HCT116 (cell line): ENCODE data around the gene CAPN5. TPM values are rescaled to one million over a fixed set of nuclear protein-coding genes. Genes with fewer than 3 reads are reported as not detected.

Experiments
- ATAC-seq: fragments of 200-7000 bp; cut with Tn5 transposase; 2 replicates; pipeline ENCODE4 v1.9.1; 2020; ENCODE audit warnings: mild to moderate bottlenecking, moderate library complexity
- BruUV-seq: library from RNA; stranded (reverse); fragments of 400-500 nt; replicated peaks from 2 replicates; lab custom pipeline; 2021; lab: Mats Ljungman, UMichigan
- CTCF ChIA-PET: fragments of 300-600 bp; sonication (Branson Sonifier 250); formaldehyde crosslinking; loops from one replicate; lab custom pipeline; 2021; ENCODE audit warnings: antibody characterized with exemption; lab: Charles Lee
- POLR2A ChIA-PET: fragments of 300-600, 350-600 bp; sonication (Branson Sonifier 250); formaldehyde crosslinking; loops from one replicate; lab custom pipeline; 2021; ENCODE audit warnings: antibody characterized with exemption; lab: Charles Lee
- RAD21 ChIA-PET, 2 experiments: fragments of 300-600 bp; sonication (Branson Sonifier 250); formaldehyde crosslinking; loops; one replicate each; lab custom pipeline; 2023; ENCODE audit warnings: low total read pairs in 2 of 2; ENCODE audit not compliant: uncharacterized antibody in 2 of 2, unreplicated experiment in 2 of 2, low non-redundant PET in 1 of 2; lab: Charles Lee
- DNase-seq: peaks from one replicate; pipeline ENCODE4 v3.0.0-alpha.2; 2010; ENCODE audit warnings: low read depth, low spot score
- H2AFZ ChIP-seq: fragments of 200-600 bp; shearing (Covaris generic), sonication (generic); 2 replicates; pipeline ENCODE4 v1.6.1; 2017; ENCODE audit warnings: low read depth, mixed run types, mixed read lengths, antibody characterized with exemption, low read length; ENCODE audit not compliant: poor library complexity, severe bottlenecking
- H3K27ac ChIP-seq: 2 replicates; pipeline ENCODE4 v1.5.1; 2012; ENCODE audit warnings: low read depth, low read length
- H3K27me3 ChIP-seq: fragments of 200-600 bp; sonication (generic); 2 replicates; pipeline ENCODE4 v1.6.1; 2016; ENCODE audit warnings: mixed run types, low read length, mixed read lengths; ENCODE audit not compliant: insufficient read depth
- H3K36me3 ChIP-seq, 2 experiments: fragments of 200-500 bp in 1 of 2; fragments of 200-600 bp in 1 of 2; sonication (Bioruptor generic) in 1 of 2; sonication (generic) in 1 of 2; 2 replicates each; pipeline versions ENCODE4 v1.5.1 to v1.6.1; 2014 to 2016; ENCODE audit warnings: low read length in 2 of 2, inconsistent platforms in 1 of 2, mixed read lengths in 1 of 2, mixed run types in 1 of 2; ENCODE audit not compliant: insufficient read depth in 2 of 2, control insufficient read depth in 1 of 2
- H3K4me1 ChIP-seq, 2 experiments: fragments of 200-600 bp in 1 of 2; sonication (generic) in 1 of 2; 2 replicates each; pipeline versions ENCODE4 v1.5.1 to v1.6.1; 2012 to 2017; ENCODE audit warnings: low read length in 2 of 2, inconsistent platforms in 1 of 2, mild to moderate bottlenecking in 1 of 2, mixed read lengths in 1 of 2, mixed run types in 1 of 2, moderate library complexity in 1 of 2; ENCODE audit not compliant: insufficient read depth in 2 of 2, control insufficient read depth in 1 of 2
- H3K4me2 ChIP-seq: fragments of 200-600 bp; sonication (generic); 2 replicates; pipeline ENCODE4 v1.6.1; 2017; ENCODE audit warnings: mixed run types, low read length, mixed read lengths
- H3K4me3 ChIP-seq, 2 experiments: fragments of 200-600 bp in 1 of 2; sonication (generic) in 1 of 2; replicated peaks in 1 of 2; 2 replicates each; pipeline ENCODE4 v1.5.1; 2011 to 2016; ENCODE audit warnings: low read length in 2 of 2, control low read depth in 1 of 2, low read depth in 1 of 2, mild to moderate bottlenecking in 1 of 2, mixed read lengths in 1 of 2, mixed run types in 1 of 2
- H3K79me2 ChIP-seq: fragments of 200-600 bp; sonication (generic); 2 replicates; pipeline ENCODE4 v1.6.1; 2017; ENCODE audit warnings: mild to moderate bottlenecking, mixed run types, low read length, moderate library complexity, mixed read lengths; ENCODE audit not compliant: insufficient read depth
- H3K9ac ChIP-seq: fragments of 200-600 bp; sonication (generic); 2 replicates; pipeline ENCODE4 v1.6.1; 2016; ENCODE audit warnings: low read length, mixed read lengths
- H3K9me2 ChIP-seq: fragments of 200-600 bp; sonication (generic), shearing (Covaris generic); 2 replicates; pipeline ENCODE4 v1.6.1; 2017; ENCODE audit warnings: mixed run types, mild to moderate bottlenecking, moderate library complexity; ENCODE audit not compliant: insufficient read depth
- H3K9me3 ChIP-seq, 2 experiments: fragments of 200-500 bp in 1 of 2; fragments of 200-600 bp in 1 of 2; sonication (Bioruptor generic) in 1 of 2; sonication (generic) in 1 of 2; 2 replicates each; pipeline ENCODE4 v1.6.1; 2014 to 2017; ENCODE audit warnings: low read length in 2 of 2, mixed read lengths in 2 of 2, inconsistent platforms in 1 of 2, low read depth in 1 of 2, mild to moderate bottlenecking in 1 of 2, mixed run types in 1 of 2, moderate library complexity in 1 of 2; ENCODE audit not compliant: control insufficient read depth in 1 of 2, insufficient read depth in 1 of 2
- H4K20me1 ChIP-seq: fragments of 200-600 bp; sonication (generic), shearing (Covaris generic); 2 replicates; pipeline ENCODE4 v1.6.1; 2017; ENCODE audit warnings: mixed run types, mild to moderate bottlenecking, moderate library complexity; ENCODE audit not compliant: insufficient read depth
- CBX3 ChIP-seq: IDR thresholded peaks from 2 replicates; pipeline ENCODE4 v1.6.1; 2012; ENCODE audit warnings: low read depth
- CEBPB ChIP-seq: IDR thresholded peaks from 2 replicates; pipeline ENCODE4 v1.6.1; 2012; ENCODE audit warnings: low read depth
- ELF1 ChIP-seq: IDR thresholded peaks from 2 replicates; pipeline ENCODE4 v1.6.1; 2012; ENCODE audit warnings: low read depth, borderline replicate concordance
- EZH2 ChIP-seq: fragments of 200-600 bp; sonication (generic); IDR thresholded peaks from 2 replicates; pipeline ENCODE4 v1.6.1; 2017; ENCODE audit warnings: antibody characterized with exemption, mixed run types
- EZH2phosphoT487 ChIP-seq: fragments of 200-600 bp; IDR thresholded peaks from 2 replicates; pipeline ENCODE4 v1.6.1; 2018; ENCODE audit warnings: antibody characterized with exemption, borderline replicate concordance
- FOSL1 ChIP-seq: IDR thresholded peaks from 2 replicates; pipeline ENCODE4 v1.6.1; 2012; ENCODE audit warnings: low read depth
- POLR2AphosphoS5 ChIP-seq: IDR thresholded peaks from 2 replicates; pipeline ENCODE4 v1.6.1; 2011; ENCODE audit warnings: mild to moderate bottlenecking, low read depth, low read length, moderate library complexity
- RAD21 ChIP-seq: IDR thresholded peaks from 2 replicates; pipeline ENCODE4 v1.6.1; 2012; ENCODE audit warnings: low read depth, mild to moderate bottlenecking
- SRF ChIP-seq: IDR thresholded peaks from 2 replicates; pipeline ENCODE4 v1.6.1; 2012; ENCODE audit warnings: low read depth
- TCF7L2 ChIP-seq: IDR thresholded peaks from 2 replicates; pipeline ENCODE4 v1.7.0; 2011; ENCODE audit warnings: borderline replicate concordance, inconsistent platforms; ENCODE audit not compliant: insufficient read depth, insufficient read length; ENCODE audit errors: extremely low read depth
- YY1 ChIP-seq: IDR thresholded peaks from 2 replicates; pipeline ENCODE4 v1.6.1; 2011; ENCODE audit warnings: low read length, low read depth, moderate library complexity, mild to moderate bottlenecking; ENCODE audit not compliant: insufficient replicate concordance; ENCODE audit errors: extremely low read depth
- ZFX ChIP-seq: fragments of 450-650 bp; IDR thresholded peaks from 2 replicates; pipeline ENCODE4 v1.6.1; 2017
- ZNF274 ChIP-seq: fragments of 200-500 bp; sonication (Bioruptor generic); IDR thresholded peaks from 2 replicates; pipeline ENCODE4 v1.6.1; 2014; ENCODE audit warnings: mild to moderate bottlenecking, low read depth, low read length, inconsistent platforms
- intact Hi-C: fragments of 100-400 bp; cut with micrococcal nuclease; formaldehyde crosslinking; loops from 2 replicates; pipeline ENCODE4 v1.10.0; 2022
- total RNA-seq: library from RNA; stranded (reverse); gene quantifications from one replicate; pipeline ENCODE4 v1.2.1, GENCODE V29; 2021; ENCODE audit not compliant: unreplicated experiment
- TF ChIP-seq, protein P1 (sequence below): IDR thresholded peaks from 2 replicates; pipeline ENCODE4 v1.6.1; 2012
- TF ChIP-seq, protein P2 (sequence below): IDR thresholded peaks from 2 replicates; pipeline ENCODE4 v1.6.1; 2011; ENCODE audit warnings: mild to moderate bottlenecking, low read length, moderate library complexity; ENCODE audit not compliant: insufficient replicate concordance; ENCODE audit errors: extremely low read depth
- TF ChIP-seq, protein P3 (sequence below): IDR thresholded peaks from 2 replicates; pipeline ENCODE4 v1.6.1; 2012
- TF ChIP-seq, protein P4 (sequence below): IDR thresholded peaks from 2 replicates; pipeline ENCODE4 v1.6.1; 2012; ENCODE audit warnings: low read depth
- TF ChIP-seq, protein P5 (sequence below), 3 experiments: fragments of 200-600 bp in 1 of 3; sonication (generic) in 1 of 3; IDR thresholded peaks in 2 of 3; conservative IDR thresholded peaks in 1 of 3; 2 replicates each; pipeline ENCODE4 v1.5.1; 2012 to 2017; ENCODE audit warnings: low read depth in 2 of 3, low read length in 2 of 3, antibody characterized with exemption in 1 of 3, borderline replicate concordance in 1 of 3, control low read depth in 1 of 3, mild to moderate bottlenecking in 1 of 3, mixed read lengths in 1 of 3, mixed run types in 1 of 3, moderate library complexity in 1 of 3; ENCODE audit not compliant: insufficient read depth in 1 of 3

CAPN5 gene
- total RNA-seq, 1 experiment from 2014 or later = 8.6 TPM

DNA sequence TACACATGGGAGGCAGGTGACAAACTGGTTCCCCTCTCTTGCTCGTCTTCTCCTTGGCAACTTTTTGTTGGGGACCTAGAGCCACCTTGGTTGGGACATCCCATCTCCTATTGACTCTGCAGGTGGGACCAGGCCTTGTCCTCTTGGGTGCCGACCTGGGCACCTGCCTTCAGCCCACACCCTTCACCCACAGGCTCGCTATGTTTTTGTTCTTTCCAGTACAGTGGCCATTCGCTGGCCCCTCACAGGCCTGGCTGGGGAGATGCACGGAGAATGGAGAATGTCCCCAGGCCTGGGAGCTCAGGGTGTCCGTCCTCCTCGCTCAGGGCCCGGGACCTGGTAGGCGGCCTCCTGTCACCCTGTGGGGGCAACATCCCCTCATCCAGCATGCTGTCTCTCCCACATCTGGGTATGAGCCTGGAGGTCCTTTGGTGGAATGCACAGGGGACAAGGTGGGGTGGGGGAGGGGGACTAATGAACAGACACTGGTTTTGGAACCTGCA, 21.0 kb downstream of the CAPN5 start:
- Histone ChIP-seq H3K4me3 (no peak overlapping the region), H3K36me3 (no peaks in the 10 kb centered on the region), H3K4me2 (no peak overlapping the region), H4K20me1 (no peaks in the 10 kb centered on the region), H2AFZ (no peak overlapping the region), H3K9ac (no peak overlapping the region), H3K9me2 (no peaks in the 10 kb centered on the region), H3K27ac (no peak overlapping the region), H3K9me3 (no peaks in the 10 kb centered on the region), H3K27me3 (no peaks in the 10 kb centered on the region), H3K79me2 (no peaks in the 10 kb centered on the region), H3K4me1 (peaks cover 2 to 11% of the 10 kb centered on the region in 2 experiments; a peak in 1 of 4 replicates)
- ChIA-PET RAD21 (no interaction called here), POLR2A (no interaction called here), CTCF (interaction anchor here (0.7 kb wide), 1 partner anchor 40 kb away, joined by 4 read pairs; no protein-coding TSS in a partner anchor)
- TF ChIP-seq ELF1 (no peak), FOSL1 (no peak), ZFX (no peak), ZNF274 (no peak), YY1 (no peak), EZH2phosphoT487 (no peak), SRF (no peak), CEBPB (no peak), CBX3 (no peak), RAD21 (no peak), POLR2AphosphoS5 (no peak), EZH2 (no peak), TCF7L2 (no peak)
- TF ChIP-seq, protein P1, sequence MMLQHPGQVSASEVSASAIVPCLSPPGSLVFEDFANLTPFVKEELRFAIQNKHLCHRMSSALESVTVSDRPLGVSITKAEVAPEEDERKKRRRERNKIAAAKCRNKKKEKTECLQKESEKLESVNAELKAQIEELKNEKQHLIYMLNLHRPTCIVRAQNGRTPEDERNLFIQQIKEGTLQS = no peak
- TF ChIP-seq, protein P2, sequence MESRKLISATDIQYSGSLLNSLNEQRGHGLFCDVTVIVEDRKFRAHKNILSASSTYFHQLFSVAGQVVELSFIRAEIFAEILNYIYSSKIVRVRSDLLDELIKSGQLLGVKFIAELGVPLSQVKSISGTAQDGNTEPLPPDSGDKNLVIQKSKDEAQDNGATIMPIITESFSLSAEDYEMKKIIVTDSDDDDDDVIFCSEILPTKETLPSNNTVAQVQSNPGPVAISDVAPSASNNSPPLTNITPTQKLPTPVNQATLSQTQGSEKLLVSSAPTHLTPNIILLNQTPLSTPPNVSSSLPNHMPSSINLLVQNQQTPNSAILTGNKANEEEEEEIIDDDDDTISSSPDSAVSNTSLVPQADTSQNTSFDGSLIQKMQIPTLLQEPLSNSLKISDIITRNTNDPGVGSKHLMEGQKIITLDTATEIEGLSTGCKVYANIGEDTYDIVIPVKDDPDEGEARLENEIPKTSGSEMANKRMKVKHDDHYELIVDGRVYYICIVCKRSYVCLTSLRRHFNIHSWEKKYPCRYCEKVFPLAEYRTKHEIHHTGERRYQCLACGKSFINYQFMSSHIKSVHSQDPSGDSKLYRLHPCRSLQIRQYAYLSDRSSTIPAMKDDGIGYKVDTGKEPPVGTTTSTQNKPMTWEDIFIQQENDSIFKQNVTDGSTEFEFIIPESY = no peak
- TF ChIP-seq, protein P3, sequence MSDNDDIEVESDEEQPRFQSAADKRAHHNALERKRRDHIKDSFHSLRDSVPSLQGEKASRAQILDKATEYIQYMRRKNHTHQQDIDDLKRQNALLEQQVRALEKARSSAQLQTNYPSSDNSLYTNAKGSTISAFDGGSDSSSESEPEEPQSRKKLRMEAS = no peak
- TF ChIP-seq, protein P4, sequence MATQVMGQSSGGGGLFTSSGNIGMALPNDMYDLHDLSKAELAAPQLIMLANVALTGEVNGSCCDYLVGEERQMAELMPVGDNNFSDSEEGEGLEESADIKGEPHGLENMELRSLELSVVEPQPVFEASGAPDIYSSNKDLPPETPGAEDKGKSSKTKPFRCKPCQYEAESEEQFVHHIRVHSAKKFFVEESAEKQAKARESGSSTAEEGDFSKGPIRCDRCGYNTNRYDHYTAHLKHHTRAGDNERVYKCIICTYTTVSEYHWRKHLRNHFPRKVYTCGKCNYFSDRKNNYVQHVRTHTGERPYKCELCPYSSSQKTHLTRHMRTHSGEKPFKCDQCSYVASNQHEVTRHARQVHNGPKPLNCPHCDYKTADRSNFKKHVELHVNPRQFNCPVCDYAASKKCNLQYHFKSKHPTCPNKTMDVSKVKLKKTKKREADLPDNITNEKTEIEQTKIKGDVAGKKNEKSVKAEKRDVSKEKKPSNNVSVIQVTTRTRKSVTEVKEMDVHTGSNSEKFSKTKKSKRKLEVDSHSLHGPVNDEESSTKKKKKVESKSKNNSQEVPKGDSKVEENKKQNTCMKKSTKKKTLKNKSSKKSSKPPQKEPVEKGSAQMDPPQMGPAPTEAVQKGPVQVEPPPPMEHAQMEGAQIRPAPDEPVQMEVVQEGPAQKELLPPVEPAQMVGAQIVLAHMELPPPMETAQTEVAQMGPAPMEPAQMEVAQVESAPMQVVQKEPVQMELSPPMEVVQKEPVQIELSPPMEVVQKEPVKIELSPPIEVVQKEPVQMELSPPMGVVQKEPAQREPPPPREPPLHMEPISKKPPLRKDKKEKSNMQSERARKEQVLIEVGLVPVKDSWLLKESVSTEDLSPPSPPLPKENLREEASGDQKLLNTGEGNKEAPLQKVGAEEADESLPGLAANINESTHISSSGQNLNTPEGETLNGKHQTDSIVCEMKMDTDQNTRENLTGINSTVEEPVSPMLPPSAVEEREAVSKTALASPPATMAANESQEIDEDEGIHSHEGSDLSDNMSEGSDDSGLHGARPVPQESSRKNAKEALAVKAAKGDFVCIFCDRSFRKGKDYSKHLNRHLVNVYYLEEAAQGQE = no peak
- TF ChIP-seq, protein P5, sequence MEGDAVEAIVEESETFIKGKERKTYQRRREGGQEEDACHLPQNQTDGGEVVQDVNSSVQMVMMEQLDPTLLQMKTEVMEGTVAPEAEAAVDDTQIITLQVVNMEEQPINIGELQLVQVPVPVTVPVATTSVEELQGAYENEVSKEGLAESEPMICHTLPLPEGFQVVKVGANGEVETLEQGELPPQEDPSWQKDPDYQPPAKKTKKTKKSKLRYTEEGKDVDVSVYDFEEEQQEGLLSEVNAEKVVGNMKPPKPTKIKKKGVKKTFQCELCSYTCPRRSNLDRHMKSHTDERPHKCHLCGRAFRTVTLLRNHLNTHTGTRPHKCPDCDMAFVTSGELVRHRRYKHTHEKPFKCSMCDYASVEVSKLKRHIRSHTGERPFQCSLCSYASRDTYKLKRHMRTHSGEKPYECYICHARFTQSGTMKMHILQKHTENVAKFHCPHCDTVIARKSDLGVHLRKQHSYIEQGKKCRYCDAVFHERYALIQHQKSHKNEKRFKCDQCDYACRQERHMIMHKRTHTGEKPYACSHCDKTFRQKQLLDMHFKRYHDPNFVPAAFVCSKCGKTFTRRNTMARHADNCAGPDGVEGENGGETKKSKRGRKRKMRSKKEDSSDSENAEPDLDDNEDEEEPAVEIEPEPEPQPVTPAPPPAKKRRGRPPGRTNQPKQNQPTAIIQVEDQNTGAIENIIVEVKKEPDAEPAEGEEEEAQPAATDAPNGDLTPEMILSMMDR (IDR thresholded peaks at IDR 0.05 in 2 of 3, conservative IDR thresholded peaks at IDR 0.05 in 1 of 3; ENCODE audit: borderline replicate concordance in 1 of 3, insufficient read depth in 1 of 3, low read depth in 2 of 3, low read length in 2 of 3) = no peak
- ATAC-seq (no peak), DNase-seq (no peak)
- no TSS peak for BruUV-seq
- intact Hi-C loops = no loop called here
